SHP77 (cell line): ENCODE measurements around the gene PTPN6.

ENCODE experiments used
- DNase-seq, 2 experiments: peaks; one replicate each; lab custom pipeline; 2025; lab: John Stamatoyannopoulos, UW

Gene PTPN6

GRCh38 chr12:6956021-6956727, 5.0 kb downstream of the PTPN6 start:
- no peak for DNase-seq

DNA sequence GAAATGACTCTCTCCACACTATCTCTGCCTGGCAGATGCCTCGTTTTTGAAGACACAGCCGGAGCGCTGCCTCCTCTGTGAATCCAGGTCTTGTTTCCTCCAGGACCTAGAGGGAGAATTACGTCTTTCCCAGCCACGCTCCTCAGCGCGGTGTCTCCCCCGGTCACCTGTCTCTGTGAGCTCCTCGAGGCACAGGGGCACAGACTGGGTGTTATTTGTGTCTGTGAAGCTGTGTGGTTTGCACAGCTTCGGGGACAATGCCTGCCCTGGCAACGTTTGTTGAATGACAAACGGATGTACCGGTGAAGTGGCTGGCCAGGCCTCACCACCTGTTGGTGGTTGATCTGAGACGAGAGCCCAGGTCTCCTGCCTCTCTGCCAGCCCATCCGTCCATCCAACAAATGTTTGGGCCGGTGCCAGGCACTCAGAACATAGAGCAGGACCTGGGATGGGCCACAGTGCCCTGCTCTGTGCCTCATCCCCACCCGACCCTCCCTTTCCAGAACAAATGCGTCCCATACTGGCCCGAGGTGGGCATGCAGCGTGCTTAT, 6.1 kb downstream of the PTPN6 start:
- DNase-seq = no peak

DNA sequence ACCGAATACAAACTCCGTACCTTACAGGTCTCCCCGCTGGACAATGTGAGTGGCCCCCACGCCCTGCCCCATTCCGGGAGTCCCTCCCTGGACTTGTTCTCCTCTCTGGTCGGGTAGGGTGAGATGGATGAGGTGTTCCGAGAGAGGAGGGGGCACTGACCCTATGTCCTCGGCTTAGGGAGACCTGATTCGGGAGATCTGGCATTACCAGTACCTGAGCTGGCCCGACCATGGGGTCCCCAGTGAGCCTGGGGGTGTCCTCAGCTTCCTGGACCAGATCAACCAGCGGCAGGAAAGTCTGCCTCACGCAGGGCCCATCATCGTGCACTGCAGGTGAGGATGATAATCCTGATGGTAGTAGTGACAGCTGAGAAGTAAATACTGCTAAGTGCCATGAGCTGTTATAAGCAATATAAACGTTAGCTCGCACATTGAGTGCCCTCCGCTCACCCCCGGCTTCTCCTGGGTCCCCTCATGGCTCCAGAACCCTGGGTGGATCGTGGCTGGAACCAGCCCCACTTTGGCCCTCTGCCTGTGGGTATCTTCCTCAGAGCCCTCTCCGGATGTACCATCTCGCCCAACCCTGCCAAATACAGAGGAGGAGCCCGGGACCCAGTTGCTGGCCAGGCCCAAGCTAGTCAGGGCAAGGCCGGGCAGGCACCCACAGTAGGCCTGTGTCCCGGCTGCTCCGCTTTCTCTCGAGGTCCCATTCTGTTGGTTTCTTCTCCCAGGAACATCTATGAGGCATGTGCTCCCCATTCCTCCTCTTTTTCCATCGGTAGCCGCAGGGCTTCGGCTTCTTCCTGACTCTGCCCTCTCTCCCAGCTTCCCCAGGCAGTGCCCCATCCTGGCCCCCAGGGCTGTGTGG, 6.8 kb downstream of the PTPN6 start:
- no peak for DNase-seq

GRCh38 chr12:6958609-6959057, 7.5 kb downstream of the PTPN6 start:
- no peak for DNase-seq

GRCh38 chr12:6959058-6959804, 8.1 kb downstream of the PTPN6 start:
- DNase-seq = no peak

DNA sequence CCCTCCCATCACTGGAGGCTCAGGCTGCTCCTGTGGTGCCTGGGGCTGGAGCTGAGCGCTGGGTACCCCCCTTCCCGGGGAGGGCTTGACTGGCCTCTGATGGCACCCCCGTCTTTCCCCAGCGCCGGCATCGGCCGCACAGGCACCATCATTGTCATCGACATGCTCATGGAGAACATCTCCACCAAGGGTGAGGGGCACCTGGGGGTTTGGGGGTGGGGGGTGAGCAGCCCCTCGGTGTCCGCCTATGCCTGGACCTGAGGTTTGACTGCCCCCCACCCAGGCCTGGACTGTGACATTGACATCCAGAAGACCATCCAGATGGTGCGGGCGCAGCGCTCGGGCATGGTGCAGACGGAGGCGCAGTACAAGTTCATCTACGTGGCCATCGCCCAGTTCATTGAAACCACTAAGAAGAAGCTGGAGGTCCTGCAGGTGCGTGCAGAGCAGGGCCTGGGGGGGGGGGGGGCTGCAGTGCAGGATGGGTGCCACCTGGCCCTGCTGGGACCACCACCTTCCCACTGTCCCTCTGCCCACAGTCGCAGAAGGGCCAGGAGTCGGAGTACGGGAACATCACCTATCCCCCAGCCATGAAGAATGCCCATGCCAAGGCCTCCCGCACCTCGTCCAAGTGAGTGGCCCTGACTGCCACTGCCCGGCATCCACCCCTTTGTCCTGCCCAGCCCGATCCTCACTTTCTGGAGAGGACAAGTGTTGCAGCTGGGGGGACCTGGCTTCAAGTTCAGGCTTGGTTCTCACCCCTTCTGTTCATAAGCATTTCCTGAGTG, 8.8 kb downstream of the PTPN6 start:
- DNase-seq = no peak

DNA sequence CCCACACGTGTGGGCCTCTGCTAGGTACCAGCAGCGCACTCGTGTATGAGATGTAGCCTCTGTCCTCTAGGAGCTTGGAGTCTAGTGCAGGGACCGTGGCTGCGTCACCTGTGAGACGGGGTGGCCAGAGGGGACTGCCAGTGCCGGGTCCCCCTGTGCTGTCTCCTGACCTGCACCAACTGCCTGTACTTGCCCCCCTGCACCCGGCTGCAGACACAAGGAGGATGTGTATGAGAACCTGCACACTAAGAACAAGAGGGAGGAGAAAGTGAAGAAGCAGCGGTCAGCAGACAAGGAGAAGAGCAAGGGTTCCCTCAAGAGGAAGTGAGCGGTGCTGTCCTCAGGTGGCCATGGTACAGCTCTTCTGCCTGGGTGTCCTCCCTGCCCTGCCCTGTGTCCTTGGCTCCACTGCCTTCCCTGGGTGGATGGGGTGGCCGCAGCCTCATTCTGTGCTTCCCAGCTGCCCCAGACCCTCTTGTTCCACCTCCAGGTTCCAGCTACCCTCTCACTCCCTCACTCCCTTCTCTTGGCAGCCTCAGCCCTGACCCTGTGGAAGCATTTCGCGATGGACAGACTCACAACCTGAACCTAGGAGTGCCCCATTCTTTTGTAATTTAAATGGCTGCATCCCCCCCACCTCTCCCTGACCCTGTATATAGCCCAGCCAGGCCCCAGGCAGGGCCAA, 9.6 kb downstream of the PTPN6 start:
- DNase-seq = no peak

DNA sequence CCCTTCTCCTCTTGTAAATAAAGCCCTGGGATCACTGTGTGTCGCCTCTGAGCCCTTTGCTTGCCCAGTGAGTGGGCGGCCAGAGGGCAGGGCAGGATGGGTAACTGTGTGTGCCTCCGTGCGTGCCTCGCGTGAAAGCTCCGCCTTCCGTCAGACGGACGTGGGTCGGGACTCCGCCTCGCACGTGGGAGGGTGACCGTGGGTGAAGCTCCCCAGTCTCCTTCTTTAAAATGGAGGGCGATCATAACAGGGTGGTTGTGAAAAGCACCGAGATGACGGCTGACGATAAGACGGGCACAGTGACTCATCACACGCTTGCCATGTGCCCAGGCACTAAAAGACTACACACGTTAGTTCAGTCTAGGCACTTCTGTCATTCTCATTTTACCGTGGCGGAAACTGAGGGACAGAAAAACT, 10.1 kb downstream of the PTPN6 start:
- DNase-seq = no peak

DNA sequence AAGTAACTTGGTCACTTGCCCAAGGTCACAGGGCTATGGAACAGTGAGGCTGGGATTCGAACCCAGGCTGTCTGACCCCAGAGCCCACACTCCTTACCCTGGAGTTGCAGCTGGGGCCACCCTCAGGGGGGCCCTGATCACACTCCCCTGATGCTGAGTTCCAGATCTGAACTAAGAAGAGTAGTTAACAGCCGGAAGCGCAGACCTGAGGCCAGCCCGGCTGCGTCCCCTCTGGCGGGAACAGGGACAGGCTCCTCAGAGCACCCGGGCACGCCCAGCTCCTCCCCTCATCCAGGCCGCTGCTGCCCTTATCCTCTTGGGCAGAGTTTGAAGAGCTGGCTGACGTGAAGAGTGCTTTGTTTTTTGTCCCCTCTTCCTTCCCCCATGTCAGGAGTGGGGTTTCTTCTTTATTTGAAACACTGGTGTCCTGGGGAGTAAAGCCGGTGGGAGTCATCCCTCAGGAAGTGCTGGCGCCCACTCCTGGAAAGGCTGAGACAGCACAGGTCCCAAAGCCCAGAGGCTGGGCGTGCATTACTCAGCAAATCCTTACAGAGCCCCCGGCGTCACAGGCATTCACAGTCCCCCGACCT, 10.6 kb downstream of the PTPN6 start:
- peak; percentile 56 to 76 for DNase-seq

GRCh38 chr12:6962285-6963015, 11.3 kb downstream of the PTPN6 start:
- DNase-seq = no peak

DNA sequence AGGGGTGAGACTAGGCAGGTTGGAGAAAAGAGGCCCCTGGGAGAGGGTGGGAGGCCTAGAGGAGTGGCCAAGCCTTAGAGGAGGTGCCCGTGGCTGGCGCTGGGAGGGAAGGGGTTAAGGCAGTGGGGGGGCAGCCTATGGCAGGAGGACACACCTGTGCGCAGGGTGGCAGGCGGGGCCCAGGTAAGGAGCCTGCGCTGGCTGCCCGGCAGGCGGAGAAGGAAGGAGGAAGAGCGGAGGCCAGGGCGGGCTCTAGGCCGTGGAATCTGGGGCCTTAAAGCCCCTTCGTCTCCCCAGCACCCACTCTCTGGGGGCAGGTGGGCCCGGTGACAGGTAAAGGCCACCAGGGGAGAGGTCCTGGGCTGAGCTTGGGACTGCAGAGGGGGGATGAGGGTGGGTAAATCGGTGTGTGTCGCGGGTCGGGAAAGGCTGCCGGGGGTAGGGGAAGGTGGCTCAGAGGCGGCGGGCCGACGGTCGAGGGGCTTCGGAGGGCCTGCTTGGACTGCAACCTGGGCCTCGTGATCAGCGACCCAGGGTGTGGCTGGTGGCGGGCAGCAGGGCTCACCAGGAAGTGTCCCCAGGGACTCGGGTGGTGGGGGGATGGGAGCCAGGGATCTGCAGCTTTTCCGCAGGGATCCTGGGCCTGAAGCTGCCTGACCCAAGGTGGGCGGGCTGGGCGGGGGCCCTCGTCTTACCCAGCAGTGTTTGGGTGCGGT, 12.0 kb downstream of the PTPN6 start:
- no peak for DNase-seq

DNA sequence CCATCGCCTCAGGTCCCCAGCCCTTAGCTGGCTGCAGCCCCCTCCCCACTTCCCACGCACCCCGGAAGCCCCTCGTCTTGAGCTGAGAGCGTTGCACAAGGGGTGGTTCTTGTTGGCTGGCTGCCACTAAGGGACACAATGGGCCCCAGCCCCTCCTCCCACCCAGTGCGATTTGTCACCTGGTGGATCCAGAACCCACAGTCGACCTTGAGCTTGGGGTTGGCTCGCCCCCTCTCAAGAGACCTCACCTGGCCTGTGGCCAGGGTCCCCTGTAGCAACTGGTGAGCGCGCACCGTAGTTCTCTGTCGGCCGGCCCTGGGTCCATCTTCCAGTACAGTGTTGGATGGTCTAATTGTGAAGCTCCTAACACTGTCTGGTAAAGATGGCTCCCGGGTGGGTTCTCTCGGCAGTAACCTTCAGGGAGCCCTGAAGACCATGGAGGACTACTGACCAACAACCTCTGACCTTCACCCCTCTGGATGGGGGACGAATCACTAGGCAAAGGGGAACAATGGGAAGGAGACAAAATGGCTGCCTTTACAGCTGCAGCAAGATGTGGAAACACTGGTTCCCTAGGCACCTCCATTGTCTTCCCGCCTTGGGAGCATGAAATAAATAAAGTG, 12.7 kb downstream of the PTPN6 start:
- no peak for DNase-seq

GRCh38 chr12:6964605-6965025, 13.5 kb downstream of the PTPN6 start:
- no peak for DNase-seq

DNA sequence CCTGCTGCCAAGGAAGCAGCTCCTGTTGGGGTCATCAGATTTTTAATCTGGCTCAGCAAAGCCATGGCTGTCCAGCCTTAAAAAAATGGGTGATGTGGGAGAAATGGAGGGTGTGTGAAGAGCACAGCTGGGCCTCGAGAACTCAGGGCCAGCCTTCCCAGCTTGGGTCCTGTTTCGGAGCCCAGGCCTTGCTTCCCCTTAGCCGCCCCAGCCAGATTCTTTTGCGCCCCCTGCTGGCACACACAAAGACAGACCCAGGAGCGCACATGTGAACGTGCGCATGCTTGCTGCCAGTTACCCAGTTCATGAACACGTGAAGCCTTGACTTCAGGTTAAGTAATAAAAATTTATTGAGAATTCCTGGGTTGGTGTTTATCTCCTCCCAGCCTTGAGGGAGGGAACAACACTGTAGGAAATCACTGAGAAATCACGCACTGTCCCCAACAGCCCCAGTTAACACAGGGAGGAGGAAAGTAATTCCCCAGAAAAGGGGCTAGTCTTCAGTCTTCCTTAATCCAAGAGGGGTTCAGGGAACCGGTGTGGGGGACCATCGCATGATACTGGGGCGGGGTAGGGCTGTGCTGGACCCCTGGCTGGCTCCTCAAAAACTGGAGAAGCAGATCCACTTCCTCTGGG, 14.0 kb downstream of the PTPN6 start:
- peak; percentile 20 to 66 for DNase-seq

GRCh38 chr12:6965714-6966113, 14.6 kb downstream of the PTPN6 start:
- no peak for DNase-seq

DNA sequence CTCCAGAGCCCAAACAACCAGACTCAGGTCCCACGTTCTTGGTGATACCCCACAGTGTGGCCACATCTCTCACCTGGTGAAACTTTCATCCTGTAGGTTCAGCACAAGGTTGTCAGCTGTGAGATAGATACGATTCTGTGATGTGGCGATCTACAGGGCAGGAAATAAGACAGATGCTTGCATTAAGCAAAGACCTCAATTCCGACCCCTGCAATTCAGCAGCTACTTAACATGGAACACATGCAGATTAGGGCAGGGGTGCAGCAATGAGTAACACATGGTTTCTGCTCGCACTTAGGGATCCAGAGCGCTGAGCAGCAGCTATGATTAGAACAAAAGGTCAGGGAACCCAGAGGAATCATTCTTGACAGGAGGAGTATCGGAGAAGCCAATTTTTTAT, 15.2 kb downstream of the PTPN6 start:
- DNase-seq = no peak

- no peak for DNase-seq
Observed at GRCh38 chr12:6967651-6968100, 16.5 kb downstream of the PTPN6 start.

- DNase-seq = no peak
Observed at GRCh38 chr12:6968426-6968825, 17.3 kb downstream of the PTPN6 start.
